NCI-H2029 treated with DMSO at 0.1 percent for 48 hours (cell line): Measurements from ENCODE around the gene WDR48.

Source experiments
- DNase-seq: peaks from one replicate; lab custom pipeline; 2025; lab: John Stamatoyannopoulos, UW

The WDR48 gene

DNA sequence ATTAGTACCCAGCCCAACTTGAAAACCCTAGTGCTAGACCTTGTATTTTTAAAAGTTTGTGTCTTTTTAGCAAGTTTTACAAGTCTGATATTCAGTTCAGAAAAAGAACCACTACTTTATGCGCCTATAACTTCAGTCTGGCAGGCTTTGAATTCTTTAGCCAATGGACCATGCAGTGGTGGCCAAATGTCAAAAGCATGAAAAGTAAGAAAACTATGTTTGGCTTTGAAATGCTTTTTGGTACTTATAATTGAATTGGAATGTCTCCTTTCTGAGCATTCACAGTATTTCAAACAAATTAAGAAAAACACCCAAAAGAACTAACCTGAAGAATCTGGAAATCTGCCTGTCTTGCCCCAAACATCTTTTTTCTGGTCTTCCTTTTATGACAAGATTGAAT lies 12.8 kb downstream of the WDR48 start:
- DNase-seq = no peak

GRCh38 chr3:39065197-39065596 lies 13.4 kb downstream of the WDR48 start:
- DNase-seq = no peak

DNA sequence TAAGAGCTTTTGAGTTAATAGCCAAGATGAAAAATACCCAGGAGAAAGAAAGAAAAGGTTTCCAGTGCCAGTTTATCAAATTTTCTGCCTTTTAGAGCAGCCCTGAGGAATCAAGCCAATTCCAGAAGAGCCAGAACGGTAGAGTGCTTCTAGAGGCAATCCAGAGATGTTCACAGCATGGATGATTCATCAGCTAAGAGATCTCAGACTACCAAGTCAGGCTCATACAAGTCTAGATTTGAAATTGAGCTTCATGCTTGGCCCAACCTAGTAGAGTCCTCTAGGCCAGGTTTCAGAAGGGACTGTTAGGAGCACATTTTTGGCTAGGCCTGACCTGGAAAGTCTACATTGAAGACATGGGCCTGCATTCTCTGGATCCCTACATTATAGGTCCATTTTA lies 15.5 kb downstream of the WDR48 start:
- no peak for DNase-seq

DNA sequence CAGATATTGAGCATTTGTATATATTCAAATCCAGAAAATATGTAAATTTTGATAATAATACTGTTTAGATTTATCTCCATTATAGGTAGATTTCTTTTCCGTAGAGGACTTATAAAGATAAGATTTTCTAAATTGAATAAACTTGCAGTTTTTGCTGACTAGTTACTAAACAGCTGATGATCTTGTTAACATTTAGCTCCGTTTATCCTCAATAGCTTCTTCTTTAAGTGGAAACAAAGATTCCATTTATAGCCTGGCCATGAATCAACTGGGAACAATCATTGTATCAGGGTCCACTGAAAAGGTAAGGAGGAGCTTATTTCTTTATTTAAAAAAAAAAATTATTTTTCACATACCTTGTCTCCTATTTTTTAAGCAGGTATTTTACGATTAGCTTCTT lies 16.7 kb downstream of the WDR48 start:
- no peak for DNase-seq

GRCh38 chr3:39075910-39076309 lies 24.1 kb downstream of the WDR48 start:
- no peak for DNase-seq

DNA sequence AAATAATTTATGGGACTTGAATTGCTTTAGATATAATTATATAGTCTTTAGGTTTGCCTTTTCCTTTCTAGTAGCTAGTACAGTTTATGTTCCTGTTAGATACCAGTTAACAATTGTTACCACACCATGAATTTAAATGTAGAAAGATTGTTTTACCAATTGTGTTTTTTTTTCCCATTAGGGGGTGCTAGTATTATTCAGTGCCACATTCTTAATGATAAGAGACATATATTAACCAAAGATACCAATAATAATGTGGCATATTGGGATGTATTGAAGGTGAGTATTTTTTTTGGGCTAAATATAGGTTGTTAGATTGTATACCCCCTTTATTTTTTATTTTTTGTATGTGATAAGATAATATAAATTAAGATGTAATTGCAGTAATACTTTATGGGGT lies 27.7 kb downstream of the WDR48 start:
- DNase-seq = no peak

- no peak for DNase-seq
Measured at GRCh38 chr3:39080026-39080425, 28.2 kb downstream of the WDR48 start.

DNA sequence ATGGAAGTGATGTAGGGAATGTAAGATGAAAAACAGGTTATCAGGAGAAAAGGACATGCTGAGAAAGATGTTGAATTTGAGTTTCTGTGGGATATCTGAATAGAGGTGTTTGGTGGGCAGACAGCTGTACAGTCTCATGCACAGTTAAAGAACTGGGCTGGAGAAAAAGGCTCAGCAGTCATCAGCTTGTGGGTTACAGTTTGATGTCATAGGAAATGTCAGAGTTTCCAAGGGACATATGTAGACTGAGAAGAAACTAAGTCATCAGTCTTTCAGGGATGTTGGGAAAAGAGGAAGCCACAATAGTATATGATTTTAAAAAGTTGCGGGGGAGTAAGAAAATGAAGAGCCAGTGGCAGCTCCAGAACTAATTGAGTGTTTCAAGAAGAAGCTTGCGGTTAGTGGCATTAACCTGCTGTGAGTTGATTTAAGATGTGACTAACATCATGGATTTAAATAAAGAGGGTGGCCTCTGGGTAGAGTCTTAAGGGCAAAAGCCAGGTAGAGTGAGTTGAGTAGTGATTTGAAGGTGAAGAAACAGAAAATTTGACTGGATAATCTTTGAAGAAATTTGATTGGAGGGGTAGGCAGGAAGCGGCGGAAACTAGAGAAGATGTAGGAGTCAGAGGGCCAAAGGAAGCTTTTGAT lies 31.0 kb downstream of the WDR48 start:
- no peak for DNase-seq

DNA sequence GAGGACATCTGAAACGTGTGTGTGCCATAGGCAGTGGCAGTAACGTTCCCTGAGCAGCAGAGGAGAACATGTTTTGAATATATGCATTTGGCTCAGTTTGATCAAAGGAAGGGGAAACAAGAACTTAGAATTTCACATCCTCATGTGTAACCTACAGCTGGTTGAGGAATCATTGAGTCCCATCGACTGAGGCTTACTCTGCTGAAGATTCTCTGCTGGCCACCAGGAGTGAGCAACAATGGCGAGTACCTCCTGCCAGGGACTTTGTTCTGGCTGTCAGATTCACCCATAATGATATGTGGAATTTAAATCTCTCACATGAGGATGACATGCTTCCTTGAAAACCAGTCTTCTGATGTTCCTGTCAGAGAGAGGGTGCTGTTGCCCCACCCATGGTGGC lies 34.3 kb downstream of the WDR48 start:
- DNase-seq = no peak

- no peak for DNase-seq
Measured at GRCh38 chr3:39088456-39088855, 36.6 kb downstream of the WDR48 start.

DNA sequence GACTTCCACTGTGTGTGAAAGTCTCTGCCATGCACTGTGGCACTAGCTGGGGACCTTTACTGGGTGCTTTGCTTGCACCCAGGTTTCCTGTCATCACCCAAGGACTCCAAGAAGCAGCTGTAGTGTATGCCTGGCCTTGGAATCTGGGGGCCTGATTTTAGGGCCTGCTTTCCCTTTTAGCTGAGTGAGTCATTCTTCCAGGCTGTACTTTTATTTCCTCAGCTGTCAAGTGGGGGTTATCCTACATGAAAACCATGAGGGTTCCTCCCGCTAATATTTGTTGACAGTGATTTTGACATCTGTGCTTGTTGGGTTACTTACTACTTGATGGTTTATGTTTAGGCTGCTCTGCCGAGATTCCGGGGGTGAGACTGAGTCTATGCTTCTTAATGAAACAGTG lies 37.1 kb downstream of the WDR48 start:
- no peak for DNase-seq

GRCh38 chr3:39090922-39091321 lies 39.1 kb downstream of the WDR48 start:
- DNase-seq = no peak

- DNase-seq = no peak
Measured at GRCh38 chr3:39094851-39095677, 43.2 kb downstream of the WDR48 start.

DNA sequence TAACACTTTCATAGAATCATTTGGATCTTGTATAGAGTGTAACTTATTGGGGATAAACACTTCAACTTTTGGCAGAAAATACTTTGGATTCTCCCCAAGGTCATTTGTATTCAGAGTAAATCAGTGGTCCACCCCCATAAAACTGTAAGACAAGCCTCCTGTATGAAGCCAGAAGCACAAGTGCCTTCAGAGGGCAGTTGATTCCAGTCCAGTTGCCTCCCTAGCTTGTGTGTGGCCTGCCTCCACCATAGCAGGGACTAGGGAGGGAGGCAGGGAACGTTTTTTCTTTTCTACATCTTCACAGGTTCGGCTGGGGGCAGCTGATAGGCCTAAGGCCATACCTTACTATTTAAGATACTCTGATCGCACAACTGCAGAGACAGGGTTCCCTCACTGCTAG lies 44.0 kb downstream of the WDR48 start:
- no peak for DNase-seq

- DNase-seq = no peak
Measured at GRCh38 chr3:39096775-39097174, 45.0 kb downstream of the WDR48 start.

GRCh38 chr3:39097716-39098472 lies 46.1 kb downstream of the WDR48 start:
- no peak for DNase-seq

DNA sequence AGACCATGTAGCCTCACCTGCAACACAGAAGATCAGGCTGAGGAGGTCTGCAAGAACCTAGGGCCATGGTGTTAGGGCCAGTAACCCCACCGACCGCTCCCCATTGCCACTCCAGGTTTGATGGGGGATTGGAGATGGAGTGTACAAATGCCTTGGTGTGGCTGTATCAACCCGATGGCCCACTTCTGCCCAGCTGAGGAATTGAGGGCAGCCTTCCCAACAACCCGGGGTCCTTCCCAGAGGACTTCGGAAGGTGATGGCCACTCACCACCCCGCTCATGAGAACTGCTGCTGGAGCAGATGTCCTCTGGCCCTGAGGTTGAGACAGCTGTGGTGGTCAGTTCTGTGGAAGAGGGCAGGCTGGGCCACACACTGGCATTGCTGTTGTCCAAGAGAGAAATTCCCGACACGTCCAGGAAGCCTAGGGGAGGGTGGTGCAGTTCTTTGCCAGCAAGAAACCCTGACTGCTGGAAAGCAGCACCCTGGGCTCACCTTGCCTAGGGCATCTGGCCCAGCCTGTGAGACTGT lies 46.7 kb downstream of the WDR48 start:
- no peak for DNase-seq

GRCh38 chr3:39099242-39099641 lies 47.4 kb downstream of the WDR48 start:
- no peak for DNase-seq

GRCh38 chr3:39099738-39100499 lies 48.1 kb downstream of the WDR48 start:
- DNase-seq = no peak

DNA sequence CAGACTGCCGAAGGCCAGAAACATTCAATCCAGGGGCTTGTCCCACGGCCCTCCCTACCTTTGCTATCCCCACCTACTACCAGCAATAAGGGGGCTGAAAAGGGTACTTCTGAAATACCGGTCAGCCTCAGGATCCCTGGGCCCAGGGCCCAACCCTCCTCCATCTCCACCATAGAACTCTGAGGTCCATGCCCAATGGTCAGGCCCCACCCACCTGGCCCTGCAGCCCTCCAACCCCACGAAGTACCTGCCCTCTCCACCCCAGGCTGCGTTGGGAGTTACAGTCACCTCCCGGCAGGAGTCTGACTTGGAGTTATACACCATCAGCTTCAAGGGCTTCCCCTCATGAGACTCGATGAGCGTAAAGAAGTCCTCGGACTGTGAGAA lies 48.7 kb downstream of the WDR48 start:
- DNase-seq = no peak

DNA sequence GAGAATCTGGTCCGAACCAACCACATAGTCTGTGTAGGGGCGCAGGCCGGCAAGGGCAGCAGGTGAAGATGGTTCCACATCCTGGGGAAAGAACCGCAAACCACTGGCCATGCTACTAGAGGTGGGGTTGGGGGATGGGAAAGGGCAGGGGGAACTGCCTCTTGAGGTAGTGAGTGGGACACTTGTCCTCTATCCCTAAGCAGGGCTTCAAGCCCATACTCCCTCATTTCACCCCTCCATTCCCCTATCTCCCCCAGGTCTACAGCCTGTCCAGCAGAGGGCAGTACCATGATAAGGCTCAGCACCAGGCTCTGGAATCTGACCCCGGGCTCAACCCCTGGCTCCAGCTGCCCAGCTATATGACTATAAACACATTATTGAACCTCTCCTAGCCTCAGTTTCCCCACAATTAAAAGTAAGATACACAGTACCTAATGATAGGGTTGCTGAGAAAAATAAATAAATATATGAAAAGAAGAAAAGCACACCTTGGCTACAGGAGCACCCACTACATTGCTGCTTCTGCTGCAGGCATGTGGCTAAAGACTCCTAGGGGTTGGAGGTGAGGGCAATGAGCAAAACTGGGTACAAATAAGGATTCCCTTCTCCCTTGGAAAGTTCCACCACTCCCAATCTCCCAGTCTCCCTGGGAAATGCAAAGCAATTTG lies 49.3 kb downstream of the WDR48 start:
- DNase-seq = peak; percentile 13
